Retina (tissue), 1 donor: ENCODE data around the gene UBE3B.
"Not testable (repeated sequence)": the region's sequence is repeated elsewhere in the genome, so short reads cannot be mapped to it uniquely, and the experiment has no call there.

Experiments
- DNase-seq: peaks from one replicate; pipeline ENCODE4 v3.0.0-alpha.2; 2016

The UBE3B gene

DNA sequence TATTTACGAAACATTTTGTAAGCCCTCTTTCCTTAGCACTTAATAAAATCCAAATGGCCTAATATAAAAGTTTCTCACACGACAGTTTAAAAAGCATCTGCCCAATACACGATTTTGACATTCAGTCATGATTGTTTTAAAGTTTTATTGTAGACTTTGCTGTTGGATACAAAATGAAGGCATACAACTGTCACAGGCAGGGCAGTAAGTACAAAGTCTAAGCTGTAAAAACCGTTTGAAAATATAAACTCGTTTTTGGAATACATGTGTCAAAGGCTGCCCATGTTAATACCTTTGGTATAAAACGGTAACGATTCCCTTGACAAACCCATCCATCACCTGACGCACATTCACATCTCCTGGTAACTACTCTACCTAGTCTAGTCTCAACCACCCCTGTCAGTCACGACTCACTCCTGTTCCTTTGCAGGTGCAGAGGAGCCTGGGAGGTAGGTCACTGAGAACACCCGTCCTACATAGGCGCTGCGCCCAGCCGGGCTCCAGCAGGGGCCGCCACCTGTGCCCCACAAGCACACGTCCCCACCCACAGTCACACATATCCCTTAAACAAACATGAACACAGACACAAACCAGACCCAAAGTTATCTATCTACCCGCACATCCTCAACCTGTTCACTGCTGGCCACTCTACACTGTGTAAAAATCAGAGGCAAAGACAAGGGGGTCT lies 27.4 kb upstream of the UBE3B start:
- DNase-seq = no peak

DNA sequence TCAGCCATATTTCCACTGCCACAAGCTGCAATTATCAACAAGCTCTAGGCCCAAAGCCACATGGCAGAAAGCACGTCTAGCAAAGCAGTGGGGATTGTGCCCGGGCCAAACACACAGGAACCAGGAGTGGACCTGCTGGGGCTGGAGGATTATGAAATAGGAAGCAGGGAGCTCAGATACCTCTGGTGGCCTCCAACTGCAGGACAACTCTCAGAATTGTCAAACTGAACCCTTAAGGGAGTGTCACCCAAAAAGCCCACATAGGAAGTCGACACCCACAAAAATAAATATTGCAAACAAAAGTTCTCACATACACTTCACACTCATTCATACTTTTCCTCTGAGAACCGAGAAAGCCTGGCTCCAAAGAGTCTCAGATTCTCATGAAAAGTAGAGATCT lies 26.5 kb upstream of the UBE3B start:
- DNase-seq = no peak

DNA sequence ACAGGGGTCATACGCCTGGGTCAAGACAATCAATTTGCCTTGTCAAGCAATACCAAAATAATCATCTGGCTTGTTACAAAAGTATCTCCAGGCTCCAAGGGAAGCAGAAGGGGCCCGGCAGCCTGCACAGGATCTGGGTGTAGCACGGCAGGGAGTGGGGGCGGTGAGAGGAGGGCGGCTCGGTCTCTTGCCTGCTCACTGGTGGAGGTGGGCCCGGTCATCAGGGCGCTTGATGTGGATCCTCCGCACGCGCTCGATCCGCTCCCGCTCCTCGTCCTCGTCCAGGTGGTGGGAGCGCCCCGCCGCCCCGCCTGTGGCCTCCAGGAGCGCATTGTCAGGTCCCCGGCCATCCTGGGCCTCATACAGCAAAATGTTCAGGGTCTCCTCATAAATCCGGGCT lies 26.0 kb upstream of the UBE3B start:
- DNase-seq = no peak

DNA sequence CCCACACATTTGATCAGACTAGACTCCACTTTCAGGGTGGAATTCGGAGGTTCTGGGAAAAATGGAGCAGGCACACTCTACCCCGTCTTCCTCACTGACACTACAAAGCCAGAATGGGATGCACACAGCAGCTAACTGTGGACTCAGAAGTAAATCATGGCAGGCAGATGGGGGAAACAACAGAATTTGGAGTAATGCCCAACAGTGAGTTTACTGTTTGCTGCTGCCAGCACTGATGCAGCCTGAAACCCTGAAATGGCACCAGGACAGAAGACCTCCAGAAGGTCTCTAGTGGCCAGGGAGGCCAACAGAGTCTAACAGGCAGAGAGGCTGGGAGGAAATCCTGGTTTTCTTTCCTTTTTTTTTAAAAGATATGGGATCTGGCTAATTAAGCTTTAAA lies 24.9 kb upstream of the UBE3B start:
- DNase-seq = no peak

DNA sequence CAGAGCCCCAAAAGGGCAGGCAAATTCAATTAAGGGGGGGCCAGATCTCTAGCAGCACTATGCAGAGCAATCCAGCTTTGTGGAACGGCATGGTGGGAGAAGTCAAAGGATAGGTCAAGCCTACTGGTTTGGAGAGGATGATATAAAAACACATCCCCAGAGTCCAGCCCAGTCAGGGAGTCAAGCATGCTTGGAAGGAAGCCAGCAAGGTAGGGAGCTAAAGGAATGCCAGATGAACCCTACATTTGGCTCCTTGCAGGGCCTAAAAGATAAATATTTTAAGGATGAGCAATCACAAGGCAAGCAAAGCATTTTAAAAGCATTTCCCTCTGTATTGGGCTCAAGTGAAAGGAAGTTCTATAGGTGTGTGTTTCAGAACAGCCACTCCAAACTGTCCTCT lies 21.7 kb upstream of the UBE3B start:
- no peak for DNase-seq

DNA sequence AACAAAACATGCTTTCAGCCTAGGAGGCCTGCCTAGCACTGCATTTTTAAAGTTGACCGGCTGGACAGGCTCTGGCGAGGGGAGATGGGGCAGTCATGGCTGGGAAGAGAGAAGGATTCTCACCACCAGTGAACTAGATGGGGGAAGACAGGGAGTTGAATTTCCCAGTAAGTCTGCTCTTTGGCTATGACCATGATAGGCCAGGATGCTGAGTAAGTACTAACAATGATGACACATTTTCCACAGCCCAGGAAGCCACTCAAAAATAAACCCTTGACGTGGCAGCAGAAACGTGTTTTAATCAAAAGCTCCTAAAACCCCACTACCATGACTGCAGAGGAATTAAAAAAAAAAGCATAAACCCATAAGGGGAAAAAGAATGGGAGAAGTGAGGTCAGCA lies 19.3 kb upstream of the UBE3B start:
- DNase-seq = no peak

DNA sequence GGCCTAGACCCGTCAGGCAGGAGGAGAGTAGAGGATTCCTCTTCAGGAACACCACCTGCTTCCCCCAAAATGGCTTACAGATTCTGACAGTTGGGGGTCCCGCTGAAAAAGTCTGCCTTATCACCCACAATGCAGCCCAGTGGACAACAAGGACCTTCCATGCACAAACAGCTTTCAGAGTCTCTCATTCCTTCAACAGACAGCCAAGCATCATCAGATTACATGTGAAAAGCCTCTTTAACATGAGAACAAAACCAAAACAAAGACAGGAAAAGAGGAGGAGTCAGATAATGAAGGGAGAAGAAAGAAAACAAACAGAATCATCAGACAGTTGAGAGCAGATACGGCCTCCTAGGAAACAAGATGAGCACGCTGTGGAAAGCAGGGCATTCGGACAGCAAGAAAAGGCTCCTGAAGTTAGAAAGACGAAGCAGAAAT lies 18.6 kb upstream of the UBE3B start:
- DNase-seq = peak; percentile 47

DNA sequence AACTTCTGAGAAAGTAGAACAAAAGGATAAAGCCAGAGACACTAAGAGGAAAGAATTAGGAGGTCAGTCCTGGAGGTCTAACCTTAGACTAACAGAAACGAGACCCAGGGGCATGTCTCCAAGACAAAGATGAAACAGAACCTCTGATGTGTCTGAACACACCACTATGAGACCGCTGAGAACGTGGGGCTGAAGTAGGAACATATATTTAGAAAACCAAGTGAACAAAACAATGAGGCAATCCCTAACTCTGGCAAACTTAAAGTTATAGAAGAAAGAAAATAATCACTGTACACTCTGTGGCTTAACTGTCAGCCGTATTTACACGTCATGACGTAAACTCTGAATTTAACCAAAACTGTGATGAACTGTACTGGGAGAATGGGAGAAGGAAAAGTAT lies 18.2 kb upstream of the UBE3B start:
- no peak for DNase-seq

DNA sequence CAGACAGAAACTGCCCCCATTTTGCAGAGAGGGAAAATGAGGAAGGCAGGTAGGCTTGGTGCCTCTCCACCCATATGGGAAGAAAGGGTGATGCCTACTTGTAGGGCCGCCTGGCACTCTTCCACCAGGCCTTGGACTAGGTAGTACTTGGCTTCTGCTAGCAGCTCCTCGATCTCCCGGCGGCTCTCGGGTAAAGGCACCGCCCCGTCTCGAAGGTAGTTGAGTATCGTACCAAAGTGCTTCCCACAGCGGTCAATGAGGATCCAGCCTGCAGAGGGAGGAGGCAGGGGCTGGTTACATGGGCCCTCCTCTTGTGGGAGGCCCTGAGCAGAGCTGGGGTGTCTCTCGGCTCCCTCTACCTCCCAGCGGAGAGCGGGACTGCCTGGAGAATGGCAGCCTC lies 16.9 kb upstream of the UBE3B start:
- DNase-seq = no peak

DNA sequence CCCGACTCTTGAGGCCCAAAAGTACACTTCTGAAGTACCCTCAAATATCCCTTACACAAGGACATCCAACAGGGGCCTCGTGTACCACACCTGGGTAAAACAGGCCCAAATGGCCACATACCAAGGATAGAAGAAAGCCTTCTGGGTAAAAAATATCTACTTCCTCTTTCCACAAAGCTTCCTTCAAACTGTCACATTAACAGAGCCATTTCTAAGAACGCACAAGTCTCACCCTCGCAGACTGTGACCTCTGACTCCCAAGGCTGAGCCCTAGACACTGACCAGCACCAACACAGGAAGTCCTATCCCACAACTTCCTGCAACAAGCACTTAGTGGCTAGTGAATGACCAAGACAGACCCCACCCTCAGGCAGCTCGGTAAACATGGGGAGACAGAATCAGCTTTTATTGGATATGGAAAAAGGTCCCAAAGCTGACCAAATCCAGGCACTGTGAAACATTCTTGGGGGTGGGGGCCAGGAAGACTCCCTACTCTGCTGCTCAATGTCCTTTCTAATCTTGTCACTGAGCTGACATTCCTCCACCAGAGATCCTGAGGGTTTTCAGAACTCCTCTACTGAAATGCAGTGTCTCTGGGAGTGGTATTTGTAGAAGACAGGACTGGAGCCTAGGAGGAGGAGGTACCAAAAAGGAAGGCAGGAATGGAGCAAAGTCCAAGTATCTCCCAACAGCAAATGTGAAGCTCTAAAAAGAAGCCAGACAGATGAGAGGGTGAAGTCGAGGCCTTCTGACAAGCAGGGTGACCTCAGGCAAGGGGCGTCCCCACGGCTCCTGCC lies 16.2 kb upstream of the UBE3B start:
- DNase-seq = no peak

DNA sequence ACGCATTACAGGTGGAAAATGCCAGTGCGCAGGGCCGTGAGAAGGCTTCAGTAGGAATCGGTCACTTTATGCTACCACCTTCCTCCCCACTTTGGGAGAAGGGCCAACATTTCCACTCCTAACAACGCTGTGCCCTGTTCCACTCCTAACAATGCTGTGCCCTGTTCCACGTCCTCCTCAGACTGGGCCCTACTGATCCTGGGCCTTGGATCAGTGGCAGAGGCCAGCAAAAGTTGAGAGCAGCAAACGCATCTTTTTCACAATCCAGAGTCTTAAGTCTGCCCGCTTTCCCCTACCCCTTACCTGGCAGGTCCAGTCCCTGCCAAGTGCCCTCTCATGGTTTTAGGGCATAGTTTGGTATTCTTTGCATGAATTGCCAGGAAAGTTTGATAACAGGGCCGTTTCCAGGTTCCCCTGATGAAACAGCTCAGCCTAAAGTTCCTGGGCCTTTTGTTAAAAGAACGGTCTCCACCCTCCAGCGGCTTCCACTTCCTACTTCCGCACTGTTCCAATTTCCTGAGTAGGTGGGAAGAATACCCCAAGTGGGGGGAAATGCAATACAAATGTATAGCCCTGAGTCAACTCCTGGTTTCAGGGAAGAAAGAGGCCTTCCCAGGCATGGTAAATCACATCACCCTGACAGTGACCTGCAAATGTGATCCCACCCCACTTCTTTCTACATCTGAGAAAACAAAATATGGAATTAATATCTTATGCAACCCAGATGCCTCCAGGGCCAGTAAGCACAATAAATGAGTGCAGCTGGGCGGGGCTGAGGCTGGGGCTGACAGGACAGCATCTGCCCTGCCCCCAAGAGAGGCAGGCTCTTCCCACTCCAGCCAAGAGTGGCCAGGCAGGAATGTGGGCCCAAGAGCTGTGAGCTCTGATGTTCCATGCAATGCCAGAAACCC lies 15.3 kb upstream of the UBE3B start:
- no peak for DNase-seq

DNA sequence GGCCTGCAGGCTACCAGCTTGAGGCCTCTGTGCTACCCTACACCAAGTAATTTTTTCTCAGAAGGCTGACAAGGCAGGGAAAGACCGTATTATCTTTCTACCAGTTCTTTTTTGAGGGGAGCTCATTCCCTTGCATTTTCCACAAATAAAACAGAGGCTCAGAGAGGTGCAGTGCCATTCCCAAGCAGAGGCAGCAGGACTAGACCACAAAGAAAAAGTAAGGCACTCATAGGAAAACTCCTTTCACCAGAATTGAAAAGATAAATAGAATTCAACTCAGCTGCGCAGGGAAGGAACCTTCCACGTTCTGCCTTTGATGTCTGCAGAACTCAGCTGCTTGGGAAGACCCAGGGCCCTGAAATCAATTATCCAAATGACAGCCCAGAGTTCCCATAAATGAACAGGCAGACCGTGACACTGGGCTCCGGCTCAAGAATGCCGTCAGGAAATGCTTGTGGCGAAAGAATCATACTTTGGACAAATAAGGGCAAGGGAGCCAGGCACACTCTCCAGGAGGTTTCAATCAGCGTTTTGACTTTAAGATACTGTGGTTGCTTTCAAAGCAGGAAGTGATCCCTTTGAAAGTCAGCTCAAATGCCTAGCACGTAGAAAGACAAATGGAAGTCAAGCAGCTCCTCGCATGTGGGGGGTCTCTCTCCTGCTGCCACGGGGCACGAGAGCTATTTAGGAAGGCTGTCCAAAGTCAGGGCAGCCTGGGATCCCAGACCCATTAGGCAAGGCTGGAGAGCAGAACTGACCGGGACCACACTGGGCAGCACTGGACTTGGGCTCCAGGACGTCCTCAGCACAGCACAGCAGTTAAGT lies 14.4 kb upstream of the UBE3B start:
- DNase-seq = peak; percentile 21

DNA sequence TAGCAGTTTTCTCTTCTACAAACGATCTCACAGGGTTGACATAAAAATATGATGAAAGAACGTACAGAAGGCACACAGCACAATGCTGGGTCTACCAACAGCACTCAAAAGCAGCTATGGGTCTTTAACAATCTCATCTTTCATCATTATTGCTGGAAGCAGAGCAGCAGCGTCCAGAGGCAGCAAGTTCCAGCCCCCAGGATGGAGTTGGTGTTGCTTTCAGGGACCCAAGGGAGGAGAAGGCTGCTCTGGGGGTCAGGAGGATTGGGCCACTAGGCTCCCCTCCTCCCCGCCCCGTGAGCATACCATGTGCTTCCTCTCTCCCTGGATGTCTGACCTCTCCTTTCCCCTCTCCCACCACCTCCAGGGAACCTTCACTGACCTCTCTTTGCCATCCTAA lies 13.7 kb upstream of the UBE3B start:
- no peak for DNase-seq

DNA sequence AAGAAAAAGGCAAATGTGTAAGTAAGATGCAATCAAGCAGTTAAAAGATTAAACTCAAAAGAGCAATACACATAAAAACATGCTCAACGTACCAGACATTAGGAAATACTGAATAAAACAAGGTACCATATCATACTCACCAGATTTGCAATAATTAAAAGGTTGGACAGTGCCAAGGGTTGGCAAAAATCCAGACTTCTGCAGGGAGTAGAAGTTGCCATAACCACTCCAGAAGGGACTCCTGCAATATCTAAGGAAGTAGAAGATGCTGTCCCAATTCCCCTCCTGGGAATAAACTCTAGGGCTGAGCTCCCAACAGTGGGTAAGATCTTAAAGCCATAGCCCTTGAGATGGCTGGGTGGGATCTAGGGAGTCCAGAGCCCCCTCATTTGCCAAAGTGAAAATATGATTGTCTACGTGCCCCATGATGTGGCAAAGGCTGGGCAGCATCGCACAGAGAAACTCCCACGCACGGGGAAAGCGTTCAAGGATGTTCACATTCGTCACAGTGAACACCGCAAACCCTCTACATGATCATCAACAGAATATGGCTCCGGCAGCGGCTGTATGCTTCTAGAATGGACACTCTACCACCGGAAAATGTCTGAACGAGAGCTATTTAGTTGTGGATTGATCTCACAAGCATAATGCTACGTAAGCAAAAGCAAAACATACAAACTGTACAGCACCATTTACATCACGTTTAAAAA lies 12.6 kb upstream of the UBE3B start:
- no peak for DNase-seq

DNA sequence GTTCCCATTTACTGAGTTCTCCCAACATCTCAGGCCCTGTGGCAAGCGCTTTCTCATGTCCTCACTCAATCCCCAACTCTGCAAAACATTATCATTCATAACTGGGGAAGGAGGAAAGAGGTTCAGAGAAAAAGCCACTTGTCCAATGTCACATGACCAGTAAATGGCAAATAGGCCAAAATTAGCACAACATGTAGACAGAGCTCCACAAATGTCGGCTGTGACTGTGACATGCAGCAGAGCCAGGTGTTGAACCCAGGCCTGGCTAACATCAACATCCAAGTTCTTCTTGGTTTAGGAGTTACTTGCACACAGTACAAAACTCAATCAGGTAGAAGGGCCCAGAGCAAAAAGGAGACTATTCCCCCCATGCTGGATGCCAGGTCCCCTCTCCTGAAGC lies 11.1 kb upstream of the UBE3B start:
- DNase-seq = no peak

DNA sequence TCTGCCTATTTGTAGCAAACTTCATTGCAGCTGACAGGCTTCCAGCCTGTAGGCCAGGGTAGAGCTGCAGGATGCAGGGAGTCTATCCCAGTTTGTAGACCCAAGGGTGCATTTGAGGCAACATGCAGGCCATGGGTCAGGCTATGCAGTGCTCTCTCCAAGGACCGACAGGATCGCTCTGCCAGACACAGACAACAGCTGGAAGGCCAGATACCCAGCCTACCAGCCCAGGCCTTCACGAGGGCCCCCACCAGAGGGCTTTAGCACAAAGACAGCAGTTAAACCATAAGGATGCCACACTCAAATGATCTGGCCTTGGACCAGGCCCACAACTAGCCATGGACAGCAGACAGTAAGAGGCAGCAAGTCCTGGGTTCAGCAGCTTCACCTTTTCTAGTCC lies 10.6 kb upstream of the UBE3B start:
- DNase-seq = no peak

DNA sequence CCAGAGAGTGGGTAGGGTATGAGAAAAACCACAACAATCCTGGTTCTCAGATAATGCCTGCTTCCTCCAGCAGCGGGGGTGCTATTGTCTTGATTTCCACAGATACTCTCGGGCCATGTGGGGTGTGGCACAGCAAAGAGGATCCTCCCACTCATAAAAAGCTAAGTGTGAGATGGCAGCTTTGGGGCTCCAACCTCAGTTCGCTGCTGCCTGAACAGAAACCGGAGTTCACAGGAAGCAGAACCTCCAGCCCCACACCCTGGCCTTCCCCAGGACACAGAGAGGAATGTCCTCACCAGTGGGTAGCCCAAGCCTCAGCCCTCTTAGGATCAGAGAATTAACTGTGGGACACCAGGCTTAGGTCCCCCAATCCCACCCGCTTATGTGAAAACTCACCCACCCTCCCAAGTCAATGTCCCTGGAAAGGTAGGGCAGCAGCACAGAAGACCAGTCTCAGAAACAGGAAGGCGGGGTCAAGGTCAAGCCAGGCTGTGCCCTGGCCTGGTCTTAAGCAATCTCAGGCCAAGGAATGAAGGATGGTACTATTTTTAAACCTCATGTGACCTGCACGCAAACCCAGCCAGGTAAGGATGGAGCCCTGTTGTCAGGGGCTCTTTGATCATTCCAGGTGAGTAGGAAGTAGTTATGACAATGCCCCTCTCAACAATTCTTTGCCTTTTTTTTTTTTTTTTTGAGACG lies 9.3 kb upstream of the UBE3B start:
- no peak for DNase-seq

DNA sequence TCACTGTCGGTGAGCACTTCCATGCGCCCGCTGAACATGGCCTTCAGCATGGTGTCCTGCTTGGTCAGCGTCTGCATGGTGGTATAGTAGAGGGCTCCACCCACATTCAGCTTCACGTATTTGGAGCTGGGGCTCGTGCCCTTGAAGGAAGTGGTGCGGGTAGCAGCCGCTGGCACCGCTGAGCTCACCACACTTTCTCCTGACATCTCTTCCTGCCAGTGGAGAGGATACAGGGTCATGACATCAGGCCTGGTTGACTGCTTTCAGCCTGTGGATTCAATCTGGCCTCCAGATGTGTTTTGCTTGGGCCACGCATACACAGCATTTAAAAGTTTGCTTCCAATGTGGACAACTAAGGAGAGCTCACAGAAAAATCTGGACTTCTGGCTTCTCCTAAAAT lies 7.9 kb upstream of the UBE3B start:
- DNase-seq = no peak

DNA sequence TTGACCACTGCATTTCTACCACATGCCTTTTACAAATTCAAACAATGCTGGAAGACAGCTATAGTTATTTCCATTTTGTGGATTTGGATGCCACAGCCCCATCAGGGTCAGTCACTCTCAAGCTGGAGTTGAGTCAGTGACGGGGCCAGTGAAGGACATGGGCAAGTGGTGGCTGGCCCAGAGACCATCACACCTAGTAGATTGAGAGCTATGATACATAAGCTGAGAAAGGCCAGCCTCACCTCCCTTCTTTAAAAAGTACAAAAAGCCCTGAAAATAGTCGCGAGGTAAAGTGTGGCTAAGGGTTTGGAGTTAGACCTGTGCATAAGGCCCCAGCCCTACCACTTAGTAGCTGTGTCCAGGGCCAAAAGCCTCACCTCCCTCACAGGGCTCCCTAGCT lies 4.4 kb upstream of the UBE3B start:
- no peak for DNase-seq

DNA sequence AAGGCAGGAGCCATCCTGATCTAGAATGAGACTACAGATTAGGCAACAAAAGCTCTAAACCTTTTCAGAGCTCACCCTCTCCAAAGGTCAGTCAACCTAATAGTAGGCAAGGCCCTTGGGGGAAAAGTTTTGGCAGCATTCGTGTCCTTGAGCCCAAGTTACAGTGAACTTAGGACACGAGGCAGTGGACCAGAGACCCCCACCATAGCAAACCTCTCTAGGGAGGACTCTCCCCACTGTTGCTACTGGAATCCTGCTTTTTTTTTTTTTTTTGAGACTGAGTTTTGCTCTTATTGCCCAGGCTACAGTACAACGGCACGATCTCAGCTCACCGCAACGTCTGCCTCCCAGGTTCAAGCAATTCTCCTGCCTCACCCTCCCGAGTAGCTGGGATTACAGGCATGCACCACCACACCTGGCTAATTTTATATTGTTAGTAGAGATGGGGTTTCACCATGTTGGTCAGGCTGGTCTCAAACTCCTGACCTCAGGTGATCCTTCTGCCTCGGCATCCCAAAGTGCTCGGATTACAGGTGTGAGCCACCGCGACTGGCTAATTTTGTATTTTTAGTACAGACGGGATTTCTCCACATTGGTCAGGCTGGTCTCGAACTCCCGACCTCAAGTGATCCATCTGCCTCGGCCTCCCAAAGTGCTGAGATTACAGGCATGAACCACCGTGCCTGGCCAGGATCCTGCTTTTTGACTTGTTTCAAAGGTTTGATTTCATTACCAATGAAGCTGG lies 3.7 kb upstream of the UBE3B start:
- DNase-seq = not testable (repeated sequence)

DNA sequence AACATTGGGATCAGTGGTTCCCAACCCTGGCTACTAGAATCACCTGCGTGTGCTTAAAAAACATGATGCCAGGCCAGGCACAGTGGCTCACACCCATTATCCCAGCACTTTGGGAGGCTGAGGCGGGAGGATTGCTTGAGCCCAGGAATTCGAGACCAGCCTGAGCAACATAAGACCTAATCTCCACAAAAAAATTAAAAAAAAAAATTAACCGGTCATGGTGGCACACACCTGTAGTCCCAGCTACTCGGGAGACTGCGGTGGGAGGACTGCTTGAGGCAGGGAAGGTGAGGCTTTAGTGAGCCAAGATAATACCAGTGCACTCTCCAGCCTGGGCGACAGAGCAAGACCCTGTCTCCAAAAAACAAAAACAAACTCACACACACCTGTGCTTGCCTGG lies 2.3 kb upstream of the UBE3B start:
- DNase-seq = no peak
